NCI-H1694 (cell line): ENCODE results near the gene APOBEC3B.
"Not testable (repeated sequence)": the region's sequence is repeated elsewhere in the genome, so short reads cannot be mapped to it uniquely, and the experiment has no call there.

Experiments used
- DNase-seq: peaks from one replicate; lab custom pipeline; 2025; lab: John Stamatoyannopoulos, UW

Gene APOBEC3B

DNA sequence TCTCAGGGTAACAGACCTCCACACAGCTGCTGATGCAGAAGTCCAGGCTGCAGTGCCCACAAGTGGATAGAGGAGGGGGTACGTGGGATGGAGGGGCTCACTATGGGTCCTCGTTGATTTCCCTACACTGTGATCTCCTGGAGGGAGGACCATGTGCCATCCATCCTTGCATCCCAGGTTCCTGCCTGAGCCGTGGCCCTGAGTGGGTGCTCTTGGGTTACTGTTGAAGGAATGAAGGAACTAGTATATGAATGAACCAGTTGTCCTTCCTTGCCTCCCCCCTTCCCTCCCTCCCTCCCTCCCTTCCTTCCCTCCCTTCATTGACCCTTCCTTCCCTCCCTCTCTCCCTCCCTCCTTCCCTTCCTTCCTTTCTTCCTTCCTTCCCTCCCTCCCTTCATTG is 15.4 kb downstream of the APOBEC3B start:
- no peak for DNase-seq

DNA sequence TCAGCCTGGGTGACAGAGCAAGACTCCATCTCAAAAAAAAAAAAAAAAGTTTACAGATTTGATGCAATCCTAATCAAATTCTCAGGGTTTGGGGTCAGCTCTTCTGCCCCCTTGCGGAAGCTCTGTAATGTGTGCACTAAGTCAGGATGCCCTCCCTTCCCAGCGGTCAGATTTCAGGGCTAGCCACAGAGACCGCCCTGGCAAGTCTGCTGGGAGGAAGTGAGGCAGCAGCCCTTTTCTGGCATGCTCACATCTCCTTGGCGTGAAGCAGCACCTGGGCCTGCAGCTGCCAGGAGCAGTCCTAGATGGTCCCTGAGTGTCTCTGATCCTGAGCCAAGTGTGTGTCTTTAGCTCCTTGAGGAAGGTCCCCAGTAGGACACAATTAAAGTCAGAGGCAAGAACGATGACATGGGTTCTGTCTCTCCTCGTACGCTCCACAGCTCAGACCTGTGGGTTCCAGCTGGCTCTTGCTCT is 21.1 kb downstream of the APOBEC3B start:
- peak; percentile 44 for DNase-seq

GRCh38 chr22:39007177-39007576 is 25.0 kb downstream of the APOBEC3B start:
- no peak for DNase-seq

GRCh38 chr22:39008271-39008850 is 26.2 kb downstream of the APOBEC3B start:
- DNase-seq, result not testable (repeated sequence)

DNA sequence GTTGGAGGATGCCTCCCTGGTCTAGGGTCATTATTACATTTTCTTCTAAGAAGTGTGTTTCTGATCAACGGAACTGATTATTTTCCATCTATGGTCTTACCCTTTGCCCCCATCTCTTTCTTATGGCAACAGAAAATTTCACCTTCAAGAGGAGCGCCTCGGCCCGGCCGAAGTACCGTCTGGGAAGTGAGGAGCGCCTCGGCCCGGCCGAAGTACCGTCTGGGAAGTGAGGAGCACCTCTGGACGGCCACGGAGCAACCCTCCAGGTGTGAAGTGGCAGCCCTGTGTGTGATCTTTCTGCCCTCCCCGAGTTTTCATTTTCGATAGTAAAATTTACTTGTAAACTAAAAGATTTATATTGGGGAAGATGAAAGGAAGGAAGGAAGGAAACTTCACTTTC is 28.8 kb downstream of the APOBEC3B start:
- DNase-seq, result no peak

- DNase-seq, result no peak
Observed at GRCh38 chr22:39012533-39013511, 30.7 kb downstream of the APOBEC3B start.

- not testable (repeated sequence) for DNase-seq
Observed at GRCh38 chr22:39013561-39013941, 31.4 kb downstream of the APOBEC3B start.

- DNase-seq, result no peak
Observed at GRCh38 chr22:39013942-39014722, 32.0 kb downstream of the APOBEC3B start, which contains the start of gene APOBEC3C. APOBEC3C (plus strand) TSS chr22:39014257; CDS start chr22:39014363, 106 bp downstream.

DNA sequence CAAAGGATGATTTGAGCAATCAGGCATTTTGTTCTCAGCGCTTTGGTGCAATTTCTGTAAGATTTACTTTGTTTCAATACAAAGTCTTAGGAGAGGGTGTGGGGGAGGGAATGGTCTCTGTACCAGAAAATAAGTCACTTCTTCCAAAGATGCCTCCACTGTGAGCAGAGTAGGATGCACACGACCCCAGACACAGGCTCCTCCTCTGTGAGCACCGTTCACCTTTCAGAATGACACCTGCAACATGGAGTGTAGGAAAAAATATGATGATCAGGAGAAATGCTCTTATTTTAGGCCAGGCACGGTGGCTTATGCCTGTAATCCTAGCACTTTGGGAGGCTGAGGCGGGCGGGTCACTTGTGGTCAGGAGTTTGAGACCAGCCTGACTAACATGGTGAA is 32.6 kb downstream of the APOBEC3B start:
- not testable (repeated sequence) for DNase-seq

- DNase-seq, result no peak
Observed at GRCh38 chr22:39016592-39016991, 34.4 kb downstream of the APOBEC3B start.

DNA sequence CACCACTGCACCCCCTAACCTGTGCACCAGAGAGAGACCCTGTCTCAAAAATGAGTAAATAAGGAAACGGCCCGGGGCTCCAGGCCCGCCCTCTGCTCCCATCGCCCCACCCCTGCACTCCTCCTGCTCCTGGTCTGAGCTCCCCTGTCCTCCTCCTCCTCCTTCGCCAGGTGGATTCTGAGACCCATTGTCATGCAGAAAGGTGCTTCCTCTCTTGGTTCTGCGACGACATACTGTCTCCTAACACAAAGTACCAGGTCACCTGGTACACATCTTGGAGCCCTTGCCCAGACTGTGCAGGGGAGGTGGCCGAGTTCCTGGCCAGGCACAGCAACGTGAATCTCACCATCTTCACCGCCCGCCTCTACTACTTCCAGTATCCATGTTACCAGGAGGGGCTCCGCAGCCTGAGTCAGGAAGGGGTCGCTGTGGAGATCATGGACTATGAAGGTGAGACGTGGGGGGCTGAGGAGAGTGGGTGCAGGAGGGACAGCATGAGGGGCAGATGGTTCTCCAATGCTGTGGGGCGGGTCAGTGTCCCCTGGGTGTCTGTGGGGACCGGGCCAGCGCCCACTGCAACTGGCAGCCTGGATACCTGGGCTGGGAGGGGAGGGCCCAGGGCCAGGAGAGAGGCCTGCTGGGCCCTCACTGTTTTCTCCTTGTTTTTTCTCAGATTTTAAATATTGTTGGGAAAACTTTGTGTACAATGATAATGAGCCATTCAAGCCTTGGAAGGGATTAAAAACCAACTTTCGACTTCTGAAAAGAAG is 35.6 kb downstream of the APOBEC3B start:
- no peak for DNase-seq

- not testable (repeated sequence) for DNase-seq
Observed at GRCh38 chr22:39020021-39020651, 38.0 kb downstream of the APOBEC3B start.

DNA sequence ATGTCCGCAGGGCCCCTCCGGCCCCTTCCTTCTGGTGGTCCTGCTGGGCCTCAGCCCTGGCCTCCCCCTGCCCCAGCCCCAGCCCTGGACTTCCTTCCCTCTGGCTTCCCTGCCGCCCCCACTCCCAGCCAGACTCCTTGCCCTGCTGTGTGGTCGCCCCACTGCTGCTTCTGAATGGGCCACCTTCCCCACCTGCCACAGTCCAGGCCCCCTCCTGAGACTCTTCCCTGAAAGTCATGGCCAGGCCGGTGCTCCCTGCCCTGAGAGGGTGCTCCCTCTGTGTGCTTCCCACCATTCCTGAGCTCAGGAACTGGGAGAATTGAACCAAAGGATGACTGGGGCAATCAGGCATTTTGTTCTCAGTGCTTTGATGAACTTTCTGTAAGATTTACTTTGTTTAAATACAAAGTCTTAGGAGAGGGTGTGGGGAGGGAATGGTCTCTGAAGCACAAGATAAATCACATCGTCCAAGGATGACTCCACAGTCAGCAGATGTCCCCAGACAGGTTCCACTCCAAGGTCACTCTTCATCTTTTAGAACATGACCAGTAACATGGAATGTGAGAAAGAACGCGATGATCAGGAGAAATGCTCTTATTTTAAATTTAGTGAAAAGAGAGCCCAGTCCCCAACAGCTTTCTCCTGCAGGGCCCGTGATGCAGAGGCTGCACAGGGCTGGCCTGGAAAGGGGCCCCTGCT is 39.6 kb downstream of the APOBEC3B start:
- no peak for DNase-seq

DNA sequence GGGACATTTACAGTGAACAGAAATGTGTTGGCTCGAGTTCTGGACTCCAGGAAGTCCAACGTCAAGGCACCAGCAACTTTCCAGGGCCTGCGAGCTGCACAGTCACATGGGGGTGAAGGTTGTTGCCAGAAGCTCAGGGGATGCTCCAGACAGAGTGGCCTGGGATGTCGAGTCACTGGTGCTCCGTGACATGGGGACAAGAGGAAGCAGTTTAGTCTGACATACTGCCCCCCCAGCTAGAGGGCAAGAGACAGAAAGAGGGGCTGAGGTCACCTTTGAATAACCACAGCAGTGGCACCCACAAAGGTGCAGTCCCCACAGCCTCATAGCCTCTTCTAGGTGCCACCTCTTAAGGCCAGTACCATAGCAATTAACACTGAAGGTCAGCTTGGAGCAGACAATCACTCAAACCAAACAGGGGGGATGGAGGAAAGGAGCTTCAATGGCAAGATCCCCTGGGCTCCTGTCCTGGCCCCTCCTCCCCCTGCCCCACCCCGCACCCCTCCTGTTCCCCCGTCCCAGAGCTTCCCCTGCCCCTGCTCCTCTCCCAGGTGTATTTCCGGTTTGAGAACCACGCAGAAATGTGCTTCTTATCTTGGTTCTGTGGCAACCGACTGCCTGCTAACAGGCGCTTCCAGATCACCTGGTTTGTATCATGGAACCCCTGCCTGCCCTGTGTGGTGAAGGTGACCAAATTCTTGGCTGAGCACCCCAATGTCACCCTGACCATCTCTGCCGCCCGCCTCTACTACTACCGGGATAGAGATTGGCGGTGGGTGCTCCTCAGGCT is 42.6 kb downstream of the APOBEC3B start:
- DNase-seq, result no peak

DNA sequence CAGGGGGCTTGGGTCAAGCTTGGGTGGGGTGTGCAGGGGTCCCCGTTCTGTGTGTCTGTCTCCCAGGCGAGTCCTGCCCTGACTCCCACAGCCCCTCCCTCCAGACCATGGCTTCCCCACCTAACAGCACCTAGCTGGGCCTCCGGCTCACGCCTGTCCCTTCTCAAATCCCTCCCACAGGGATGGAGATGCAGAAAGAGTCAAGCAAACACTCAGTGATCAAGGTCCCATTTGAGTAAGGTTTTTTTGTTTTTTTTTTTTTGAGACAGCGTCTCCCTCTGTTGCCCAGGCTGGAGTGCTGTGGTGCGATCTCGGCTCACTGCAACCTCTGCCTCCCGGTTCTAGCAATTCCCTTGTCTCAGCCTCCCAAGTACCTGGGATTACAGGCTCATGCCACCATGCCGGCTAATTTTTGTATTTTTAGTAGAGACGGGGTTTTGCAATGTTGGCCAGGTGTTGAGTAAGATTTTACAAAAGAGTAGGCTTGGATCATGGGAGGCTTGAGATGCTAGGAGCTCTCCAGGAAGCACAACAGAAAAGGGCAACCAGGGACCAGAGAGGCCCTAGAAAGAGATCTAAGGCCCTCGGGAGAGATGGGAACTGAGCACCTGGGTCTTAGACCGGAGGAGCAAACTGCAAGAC is 44.5 kb downstream of the APOBEC3B start:
- no peak for DNase-seq

DNA sequence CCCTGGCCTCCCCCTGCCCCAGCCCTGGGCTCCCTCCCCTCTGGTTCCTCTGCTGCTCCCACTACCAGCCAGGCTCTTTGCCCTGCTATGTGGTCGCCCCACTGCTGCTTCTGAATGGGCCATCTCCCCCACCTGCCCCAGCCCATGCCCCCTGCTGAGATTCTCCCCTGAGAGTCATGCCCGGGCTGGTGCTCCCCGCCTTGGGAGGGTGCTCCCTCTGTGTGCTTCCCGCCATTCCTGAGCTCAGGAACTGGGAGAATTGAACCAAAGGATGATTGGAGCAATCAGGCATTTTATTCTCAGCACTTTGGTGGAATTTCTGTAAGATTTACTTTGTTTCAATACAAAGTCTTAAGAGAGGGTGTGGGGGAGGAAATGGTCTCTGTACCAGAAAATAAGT is 45.6 kb downstream of the APOBEC3B start:
- no peak for DNase-seq

GRCh38 chr22:39028281-39028680 is 46.1 kb downstream of the APOBEC3B start:
- DNase-seq, result no peak

DNA sequence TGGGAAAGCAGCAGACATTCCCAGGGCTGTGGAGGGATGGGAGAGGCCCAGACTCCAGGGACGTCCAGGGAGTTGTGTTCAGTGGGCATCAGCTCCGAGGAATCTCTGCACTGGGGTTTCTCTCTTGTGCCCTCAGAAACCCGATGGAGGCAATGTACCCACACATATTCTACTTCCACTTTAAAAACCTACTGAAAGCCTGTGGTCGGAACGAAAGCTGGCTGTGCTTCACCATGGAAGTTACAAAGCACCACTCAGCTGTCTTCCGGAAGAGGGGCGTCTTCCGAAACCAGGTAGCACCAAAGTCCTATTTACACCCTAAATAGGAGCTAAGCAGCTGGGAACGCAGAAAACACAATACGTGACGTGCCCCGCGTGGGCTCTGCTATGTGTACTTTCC is 47.1 kb downstream of the APOBEC3B start:
- DNase-seq, result no peak

- DNase-seq, result no peak
Observed at GRCh38 chr22:39030705-39031104, 48.6 kb downstream of the APOBEC3B start.
